ENCODE measurements around the gene TMEM255B.
"Not testable (repeated sequence)": the region's sequence is repeated elsewhere in the genome, so short reads cannot be mapped to it uniquely, and the experiment has no call there.

The TMEM255B gene

DNA sequence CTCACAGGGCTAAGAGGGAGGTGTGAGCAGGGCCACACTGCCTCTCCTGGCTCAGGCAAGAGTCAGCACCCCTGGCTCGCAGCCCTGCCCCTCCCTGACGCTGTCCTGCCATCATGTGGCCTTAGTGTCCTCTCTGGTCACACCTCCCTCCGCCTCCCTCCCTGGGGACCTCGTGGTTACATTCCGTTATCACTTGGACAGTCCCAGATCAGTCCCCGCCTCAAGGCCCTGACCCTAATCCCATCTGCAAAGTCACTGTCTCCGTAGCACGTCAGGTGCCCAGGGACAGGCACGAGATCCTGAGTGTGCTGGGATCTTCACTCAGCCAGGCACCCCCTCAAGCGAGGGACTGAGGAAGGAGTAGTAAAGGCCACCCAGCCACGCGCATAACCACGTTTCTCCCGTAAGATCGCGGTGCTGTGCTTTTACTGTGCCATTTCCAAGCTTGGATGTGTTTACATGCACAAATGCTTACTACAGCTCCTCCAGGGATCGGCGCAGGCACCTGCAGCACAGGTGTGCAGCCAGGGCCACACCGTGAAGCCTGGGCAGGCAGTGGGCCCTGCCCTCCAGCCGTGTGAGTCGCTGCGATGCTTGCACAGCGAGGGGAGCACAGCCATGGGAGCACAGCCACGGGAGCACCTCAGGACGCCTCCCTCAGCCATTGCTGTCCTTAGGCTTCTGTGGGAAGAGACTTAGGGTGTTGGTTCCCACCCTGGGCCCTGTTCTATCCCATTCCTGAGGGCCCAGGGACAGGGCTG lies 10.7 kb upstream of the TMEM255B start:
- DNase-seq (ENCODE audit: low read depth, low spot score) = no peak

DNA sequence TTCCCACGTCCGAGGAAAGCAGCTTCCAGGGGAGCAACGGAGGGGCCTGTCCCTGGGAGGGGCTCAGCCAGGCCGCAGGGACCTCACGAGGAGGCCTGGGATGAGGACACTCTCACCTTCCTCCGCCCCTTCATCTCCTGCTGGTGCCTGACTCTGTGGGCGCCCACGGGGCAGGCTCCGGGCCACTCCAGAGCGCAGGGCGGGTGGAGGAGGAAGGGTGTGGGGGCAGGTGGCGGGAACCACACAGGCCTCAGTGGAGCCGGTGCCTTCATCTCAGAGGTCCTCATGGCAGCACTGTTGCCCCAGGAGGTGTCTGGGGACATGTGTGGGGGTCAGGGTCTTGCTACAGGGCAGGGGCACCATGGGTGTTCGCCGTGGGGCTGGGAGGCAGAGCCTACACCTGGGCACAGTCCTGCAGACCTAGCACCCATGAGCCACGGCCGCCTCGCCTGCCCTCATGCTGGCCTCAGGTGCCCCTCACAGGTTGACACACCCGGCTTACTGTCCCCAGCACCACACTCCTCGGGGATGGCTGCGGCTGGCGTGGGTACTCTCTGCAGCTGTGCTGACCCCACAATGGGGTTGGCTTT lies 10.1 kb upstream of the TMEM255B start:
- DNase-seq (ENCODE audit: low read depth, low spot score) = no peak

GRCh38 chr13:113749507-113749906 lies 9.5 kb upstream of the TMEM255B start:
- no peak for DNase-seq (ENCODE audit: low read depth, low spot score)

DNA sequence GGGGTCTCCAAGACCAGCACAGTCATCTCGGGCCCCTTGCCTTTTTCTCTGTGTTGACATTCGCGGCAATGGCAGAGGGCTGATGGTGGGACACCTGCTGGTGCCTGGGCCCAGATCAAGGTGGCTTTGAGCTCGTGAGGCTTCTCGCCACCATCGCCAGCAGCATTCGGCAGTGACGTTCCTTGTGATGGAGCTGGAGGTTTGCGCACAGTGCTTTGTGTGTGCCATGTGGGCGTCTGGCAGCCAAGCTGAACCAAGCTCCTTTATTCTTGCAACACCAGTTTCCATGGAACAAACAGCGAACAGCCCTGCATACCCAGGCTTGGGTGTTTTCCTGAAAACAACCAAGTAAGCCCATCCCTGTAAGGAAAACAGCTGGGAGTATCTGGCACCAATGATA lies 9.1 kb upstream of the TMEM255B start:
- no peak for DNase-seq (ENCODE audit: low read depth, low spot score)

DNA sequence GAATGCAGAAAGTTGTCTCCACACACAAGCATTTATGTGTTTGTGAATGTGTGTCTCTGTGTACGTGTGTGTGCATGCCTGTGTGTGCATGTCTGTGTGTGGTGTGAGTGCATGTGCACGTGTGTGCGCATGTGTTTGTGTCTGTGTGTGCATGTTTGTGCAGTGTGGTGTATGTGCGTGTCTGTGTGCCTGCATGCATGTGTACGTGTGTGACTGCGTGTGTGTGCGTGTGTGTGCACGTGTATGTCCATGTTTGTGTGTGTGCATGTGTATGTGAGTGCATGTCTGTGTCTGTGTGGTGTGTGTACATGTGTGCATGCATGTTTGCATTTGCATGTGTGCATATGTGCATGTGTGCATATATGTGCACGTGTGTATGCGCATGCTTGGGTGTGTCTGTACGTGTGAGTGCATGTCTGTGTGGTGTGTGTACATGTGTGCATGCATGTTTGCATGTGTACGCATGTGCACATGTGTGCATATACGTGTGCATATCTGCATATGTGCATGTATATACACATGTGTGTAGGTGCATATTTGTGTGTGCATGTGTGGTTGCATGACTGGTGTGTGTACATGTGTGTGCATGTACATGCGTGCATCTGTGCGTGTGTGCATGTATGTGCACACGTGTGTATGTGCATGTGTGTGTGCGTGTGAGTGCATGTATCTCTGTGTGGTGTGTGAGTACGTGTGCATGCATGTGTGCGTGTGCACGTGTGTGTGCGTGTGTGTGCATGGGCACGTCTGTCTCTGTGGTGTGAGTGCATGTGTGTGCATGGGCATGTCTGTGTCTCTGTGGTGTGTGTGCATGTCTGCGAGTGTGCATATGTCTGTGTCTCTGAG lies 8.2 kb upstream of the TMEM255B start:
- DNase-seq (ENCODE audit: low read depth, low spot score) = no peak

DNA sequence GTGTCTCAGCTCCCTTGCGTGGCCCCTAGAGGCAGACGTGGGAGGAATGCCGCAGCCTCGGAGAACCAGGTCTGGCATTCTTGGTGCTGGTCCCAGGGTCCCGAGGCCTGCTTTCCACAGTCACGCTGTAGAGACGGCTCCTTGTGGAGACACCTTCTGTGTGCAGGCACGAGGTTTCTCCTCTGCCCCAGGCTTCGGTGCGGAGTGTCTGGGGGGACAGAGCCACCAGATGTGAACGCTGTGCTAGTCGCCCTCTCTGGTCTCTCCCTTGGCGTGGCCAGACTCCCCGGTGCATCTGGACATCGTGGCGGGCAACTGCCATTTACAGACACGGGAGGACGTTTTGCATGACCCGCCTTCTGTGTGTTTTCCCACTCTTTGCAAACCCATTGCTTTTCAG lies 7.5 kb upstream of the TMEM255B start:
- DNase-seq (ENCODE audit: low read depth, low spot score) = no peak

GRCh38 chr13:113752211-113752986 lies 6.6 kb upstream of the TMEM255B start:
- not testable (repeated sequence) for DNase-seq (ENCODE audit: low read depth, low spot score)

GRCh38 chr13:113753171-113753570 lies 5.9 kb upstream of the TMEM255B start:
- no peak for DNase-seq (ENCODE audit: low read depth, low spot score)

- no peak for DNase-seq (ENCODE audit: low read depth, low spot score)
Observed at GRCh38 chr13:113754242-113754641, 4.8 kb upstream of the TMEM255B start.

DNA sequence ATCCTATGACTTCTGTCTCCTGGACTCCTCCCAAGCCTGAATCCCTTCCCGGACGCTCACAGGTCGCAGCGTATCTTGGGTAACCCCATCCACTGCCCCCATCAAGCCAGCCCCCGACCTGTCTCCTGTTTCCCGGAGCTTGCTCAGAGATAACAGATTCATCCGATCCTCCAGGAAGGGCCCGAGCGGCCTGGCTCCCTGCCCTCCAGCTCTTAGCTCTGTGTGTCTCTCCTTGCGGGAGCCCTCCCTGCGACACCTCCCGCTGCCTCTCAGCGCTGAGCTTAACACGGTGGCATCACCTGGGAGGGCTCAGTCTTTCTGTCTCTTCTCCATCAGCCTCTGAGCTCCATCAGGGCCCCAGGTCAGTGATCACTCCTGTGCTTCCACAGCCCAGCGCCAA lies 4.3 kb upstream of the TMEM255B start:
- DNase-seq (ENCODE audit: low read depth, low spot score) = no peak

DNA sequence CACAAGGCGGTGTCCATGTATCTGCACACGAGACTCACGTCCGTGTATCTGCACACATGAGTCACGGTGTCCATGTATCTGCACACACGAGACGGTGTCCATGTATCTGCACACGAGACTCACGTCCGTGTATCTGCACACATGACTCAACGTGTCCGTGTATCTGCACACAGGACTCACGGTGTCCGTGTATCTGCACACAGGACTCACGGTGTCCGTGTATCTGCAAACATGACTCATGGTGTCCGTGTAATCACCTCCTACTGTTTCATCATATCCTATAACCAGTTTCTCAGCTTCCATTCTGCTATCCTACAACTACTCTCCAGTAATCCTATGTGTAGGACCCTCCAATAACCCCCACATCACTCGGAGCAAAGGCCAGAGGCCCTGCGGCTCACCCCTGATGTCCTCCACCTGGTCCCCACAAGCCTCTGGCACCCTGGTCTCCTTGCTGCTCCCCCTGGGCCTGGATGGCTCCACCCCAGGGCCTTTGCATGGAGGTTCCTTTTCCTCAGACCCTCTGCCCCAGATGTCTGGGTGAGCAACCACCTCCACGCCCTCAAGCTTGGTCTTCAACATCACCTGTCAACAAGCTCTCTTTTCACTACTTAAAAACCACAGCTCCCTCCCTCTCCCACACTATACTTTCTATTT lies 2.5 kb upstream of the TMEM255B start:
- no peak for DNase-seq (ENCODE audit: low read depth, low spot score)

DNA sequence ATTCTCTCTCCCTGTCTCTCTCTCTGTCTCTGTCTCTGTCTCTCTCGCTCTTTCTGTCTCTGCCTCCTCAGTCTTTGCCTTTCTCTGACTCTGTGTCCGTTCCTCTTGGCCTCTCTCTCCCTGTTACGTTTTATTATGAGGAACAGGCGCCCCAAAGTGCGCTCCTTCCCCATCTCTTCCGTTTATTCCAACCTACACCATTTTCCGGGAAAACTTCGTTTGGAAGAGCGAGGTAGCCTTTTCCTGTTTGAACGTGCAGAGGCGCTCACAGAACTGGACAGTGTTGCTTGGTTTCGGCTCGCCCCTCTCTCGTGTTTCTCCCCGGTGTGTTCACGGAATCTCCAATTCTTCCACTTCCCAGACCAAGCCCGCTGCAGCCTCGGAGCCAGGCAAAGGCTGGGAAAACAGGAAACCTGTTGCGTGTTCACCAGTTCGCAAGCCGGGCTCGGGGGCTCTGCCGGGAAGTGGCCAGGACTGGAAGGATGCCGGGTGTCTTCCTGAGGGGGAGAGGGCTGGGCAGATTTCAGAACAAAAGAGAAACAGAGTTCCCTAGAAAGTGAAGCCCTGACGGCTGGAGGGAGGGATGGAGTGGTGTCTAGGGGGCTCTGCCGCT lies 605 bp downstream of the TMEM255B start:
- DNase-seq (ENCODE audit: low read depth, low spot score) = peak; percentile 27

DNA sequence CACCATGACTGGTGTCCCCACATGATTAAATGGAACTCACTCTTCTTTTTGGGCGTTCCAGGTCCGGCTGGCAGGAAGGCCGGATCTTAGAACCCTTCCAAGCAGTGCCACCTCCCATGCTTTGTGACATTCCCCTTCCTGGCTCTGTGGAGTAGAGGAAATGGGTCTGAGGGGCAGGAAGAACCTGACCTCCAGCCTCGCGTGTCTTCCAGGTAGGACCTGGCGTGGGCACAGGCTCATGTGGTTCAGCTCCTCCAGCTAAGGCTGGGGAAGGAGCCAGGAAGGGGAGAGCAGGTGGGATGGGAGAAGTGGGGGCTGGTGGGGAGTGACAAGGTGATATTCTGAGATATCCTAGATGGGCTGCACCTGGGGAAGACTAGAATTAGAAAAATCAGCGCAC lies 2.1 kb downstream of the TMEM255B start:
- DNase-seq (ENCODE audit: low read depth, low spot score) = no peak

- no peak for DNase-seq (ENCODE audit: low read depth, low spot score)
Observed at GRCh38 chr13:113762075-113762474, 3.0 kb downstream of the TMEM255B start.

GRCh38 chr13:113762538-113762937 lies 3.5 kb downstream of the TMEM255B start:
- no peak for DNase-seq (ENCODE audit: low read depth, low spot score)

GRCh38 chr13:113763254-113763653 lies 4.2 kb downstream of the TMEM255B start:
- no peak for DNase-seq (ENCODE audit: low read depth, low spot score)

GRCh38 chr13:113763961-113764792 lies 5.2 kb downstream of the TMEM255B start:
- DNase-seq (ENCODE audit: low read depth, low spot score) = no peak

DNA sequence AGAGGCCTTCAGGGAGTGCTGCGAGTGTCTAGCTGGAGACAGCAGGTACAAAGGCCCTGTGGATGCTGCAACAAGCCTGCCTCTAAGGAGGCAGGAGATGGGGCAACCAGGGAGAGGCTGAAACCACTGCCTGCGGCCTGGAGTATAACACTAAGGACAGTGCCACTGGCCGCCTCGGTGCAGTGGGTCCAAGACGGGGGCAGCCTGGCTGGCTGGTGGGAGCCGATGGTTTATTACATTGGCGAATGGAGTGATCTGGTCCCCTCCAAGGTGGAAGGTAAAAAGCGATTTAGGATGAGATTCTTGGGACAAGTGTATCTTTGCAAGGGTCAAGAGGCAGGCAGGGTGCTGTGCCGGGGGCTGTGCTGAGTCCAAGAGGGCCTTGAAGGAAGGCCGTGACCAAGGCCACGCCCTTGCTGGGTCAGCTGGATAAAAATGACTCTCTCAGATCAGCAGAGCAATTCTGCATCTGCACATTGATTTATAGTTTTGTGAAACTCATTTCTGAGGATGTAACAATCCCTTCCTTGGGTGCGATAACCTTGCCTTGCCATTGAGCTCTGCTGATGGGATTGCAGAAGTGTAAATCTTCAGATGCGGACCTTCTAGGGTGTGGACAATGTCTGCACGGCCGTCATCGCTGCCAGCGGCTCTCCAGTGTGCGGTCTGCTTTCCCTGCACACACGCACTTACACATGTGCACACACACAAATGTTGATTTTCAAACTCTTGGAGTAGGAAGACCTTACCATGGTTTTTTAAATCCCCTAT lies 6.0 kb downstream of the TMEM255B start:
- no peak for DNase-seq (ENCODE audit: low read depth, low spot score)

- no peak for DNase-seq (ENCODE audit: low read depth, low spot score)
Observed at GRCh38 chr13:113765564-113765910, 6.5 kb downstream of the TMEM255B start.
